Activated naive CD4-positive, alpha-beta T cell treated with anti-CD3 and anti-CD28 coated beads, Interleukin-2, amount 50 U/mL, for 72 hours (primary cell): ENCODE measurements around the gene ALKBH2. TPM values are rescaled to one million over a fixed set of nuclear protein-coding genes. Genes with fewer than 3 reads are reported as not detected.
"Not testable (repeated sequence)": the region's sequence is repeated elsewhere in the genome, so short reads cannot be mapped to it uniquely, and the experiment has no call there.

ENCODE experiments used
- ATAC-seq, 2 donors: fragments of 150-1000 bp; cut with Tn5 transposase; 2 replicates each; pipeline ENCODE4 v1.10.0; 2021; ENCODE audit warnings: mild to moderate bottlenecking in 2 of 2, moderate library complexity in 2 of 2
- DNase-seq, 2 donors: peaks; one replicate each; pipeline ENCODE4 v3.0.0; 2021 to 2022; ENCODE audit warnings: low spot score in 2 of 2
- H3K27ac Mint-ChIP-seq, 2 donors: one replicate each; pipeline ENCODE4 v1.8.0; 2022; ENCODE audit warnings: mild to moderate bottlenecking in 2 of 2, mixed read lengths in 2 of 2
- H3K36me3 Mint-ChIP-seq, 2 donors: one replicate each; pipeline ENCODE4 v1.8.0; 2022; ENCODE audit warnings: mixed read lengths in 2 of 2
- H3K9me3 Mint-ChIP-seq, 2 donors: one replicate each; pipeline ENCODE4 v1.8.0; 2022; ENCODE audit warnings: mixed read lengths in 2 of 2
- total RNA-seq, 2 donors: library from RNA; stranded (reverse); gene quantifications; one replicate each; pipeline ENCODE4 v1.2.3, GENCODE V29; 2022

Gene ALKBH2
- total RNA-seq, 2 donors from 2014 or later: 32.7 to 33.9 TPM

GRCh38 chr12:109056891-109057290 is 36.4 kb downstream of the ALKBH2 start:
- Mint-ChIP-seq H3K36me3 (peaks cover 13% of the 10 kb centered on the region in 2 donors), H3K27ac (no peak overlapping the region), H3K9me3 (no peaks in the 10 kb centered on the region)
- no peak for DNase-seq
- ATAC-seq: no peak

- Mint-ChIP-seq H3K36me3 (peaks cover 13% of the 10 kb centered on the region in 2 donors), H3K9me3 (no peaks in the 10 kb centered on the region), H3K27ac (peak overlapping the region; percentile 94 to 98)
- no peak for ATAC-seq
- no peak for DNase-seq
Measured at GRCh38 chr12:109054520-109054919, 38.8 kb downstream of the ALKBH2 start.

DNA sequence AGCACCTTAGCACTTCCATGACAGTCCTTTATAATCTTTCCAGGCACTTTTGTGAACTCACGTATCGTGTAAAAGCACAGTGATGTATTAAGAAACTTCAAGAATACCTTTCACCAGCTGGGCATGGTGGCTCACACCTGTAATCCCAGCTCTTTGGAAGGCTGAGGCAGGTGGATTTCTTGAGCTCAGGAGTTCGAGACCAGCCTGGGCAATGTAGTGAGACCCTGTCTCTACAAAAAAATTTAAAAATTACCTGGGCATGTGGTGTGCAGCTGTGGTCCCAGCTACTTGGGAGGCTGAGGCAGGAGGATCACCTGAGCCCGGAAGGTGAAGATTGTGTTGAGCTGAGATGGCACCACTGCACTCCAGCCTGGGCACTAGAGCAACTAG is 39.2 kb downstream of the ALKBH2 start:
- not testable (repeated sequence) for DNase-seq

GRCh38 chr12:109053382-109054123 is 39.7 kb downstream of the ALKBH2 start:
- no peaks in the 10 kb centered on the region for H3K9me3 Mint-ChIP-seq
- peak overlapping the region; percentile 94 to 98 for H3K27ac Mint-ChIP-seq
- DNase-seq (peak in 1 of 2 donors; percentile 20), ATAC-seq (peak; percentile 73 to 87)
- peaks cover 13% of the 10 kb centered on the region in 2 donors for H3K36me3 Mint-ChIP-seq

More for the DNA sequence above, 39.2 kb downstream of the ALKBH2 start:
- ATAC-seq: peak in 1 of 2 donors; percentile 2
- Mint-ChIP-seq H3K27ac (peak overlapping the region; percentile 94 to 98), H3K36me3 (peaks cover 13% of the 10 kb centered on the region in 2 donors)
- not testable (repeated sequence) for H3K9me3 Mint-ChIP-seq

GRCh38 chr12:109052414-109053323 is 40.6 kb downstream of the ALKBH2 start, which contains the start of gene USP30:
TSS of gene USP30 (plus strand) at chr12:109052576. CDS start at chr12:109052679, 103 bp downstream.
- ATAC-seq: peak; percentile 66 to 82
- Mint-ChIP-seq H3K27ac (peak within 1 kb of the TSS; percentile 94 to 98), H3K9me3 (no peaks in the 10 kb centered on the region)

GRCh38 chr12:109052097-109052413 is 41.2 kb downstream of the ALKBH2 start:
- H3K9me3 Mint-ChIP-seq: no peaks in the 10 kb centered on the region
- DNase-seq: no peak
- no peak for ATAC-seq
- peaks cover 13% of the 10 kb centered on the region in 2 donors for H3K36me3 Mint-ChIP-seq
- peak overlapping the region; percentile 94 to 95 for H3K27ac Mint-ChIP-seq

More at GRCh38 chr12:109052414-109053323, 40.6 kb downstream of the ALKBH2 start, which contains the start of gene USP30:
- peaks cover 13% of the 10 kb centered on the region in 2 donors for H3K36me3 Mint-ChIP-seq
- DNase-seq: peak; percentile 78 to 84

- ATAC-seq, H3K9me3 Mint-ChIP-seq, DNase-seq: not testable (repeated sequence)
- H3K27ac Mint-ChIP-seq: peak overlapping the region in 1 of 2 donors; percentile 36
- H3K36me3 Mint-ChIP-seq: peaks cover 13% of the 10 kb centered on the region in 2 donors
Measured at GRCh38 chr12:109049794-109050193, 43.5 kb downstream of the ALKBH2 start.

GRCh38 chr12:109048706-109049105 is 44.6 kb downstream of the ALKBH2 start:
- H3K27ac Mint-ChIP-seq, DNase-seq, H3K9me3 Mint-ChIP-seq, ATAC-seq: not testable (repeated sequence)
- H3K36me3 Mint-ChIP-seq: peaks cover 9 to 10% of the 10 kb centered on the region in 2 donors

- ATAC-seq: no peak
- no peaks in the 10 kb centered on the region for H3K9me3 Mint-ChIP-seq
- no peak for DNase-seq
- H3K27ac Mint-ChIP-seq: no peak overlapping the region
- peaks cover 0 to 4% of the 10 kb centered on the region in 2 donors for H3K36me3 Mint-ChIP-seq
Measured at GRCh38 chr12:109047081-109047805, 46.0 kb downstream of the ALKBH2 start.

- Mint-ChIP-seq H3K27ac (no peak overlapping the region), H3K36me3 (peaks cover 0 to 4% of the 10 kb centered on the region in 2 donors), H3K9me3 (no peaks in the 10 kb centered on the region)
- DNase-seq: no peak
- no peak for ATAC-seq
Measured at GRCh38 chr12:109044241-109044640, 49.0 kb downstream of the ALKBH2 start.

Other genes starting within 250 kb of the ALKBH2 start
- gene SSH1, start 235.9 kb downstream of the ALKBH2 start, total RNA-seq: 10 to 100 TPM; 25.3 to 36.0 TPM
- not detected for gene DAO, start 213.4 kb downstream of the ALKBH2 start, total RNA-seq
- not detected for gene SVOP, start 72.4 kb downstream of the ALKBH2 start, total RNA-seq
- 10 to 100 TPM; 10.4 to 21.0 TPM for gene USP30, start 40.9 kb downstream of the ALKBH2 start, total RNA-seq
- 10 to 100 TPM; 49.3 to 74.9 TPM for gene UNG, start 4.1 kb upstream of the ALKBH2 start, total RNA-seq
- 10 to 100 TPM; 13.4 to 23.7 TPM for gene ACACB, start 23.1 kb upstream of the ALKBH2 start, total RNA-seq
- gene FOXN4, start 215.8 kb upstream of the ALKBH2 start, total RNA-seq: not detected